SK-N-MC (cell line): ENCODE results near the gene PRKN.

Experiments used
- EZH2 ChIP-seq: fragments of 200-600 bp; sonication (generic); IDR thresholded peaks from one replicate; pipeline ENCODE4 v1.6.1; 2017; ENCODE audit warnings: antibody characterized with exemption
- FOXP2 ChIP-seq: optimal IDR thresholded peaks from 2 replicates; pipeline ENCODE3; 2011; ENCODE audit warnings: mild to moderate bottlenecking, moderate library complexity; ENCODE audit not compliant: insufficient read depth; ENCODE audit errors: extremely low read length, control extremely low read depth
- POLR2AphosphoS5 ChIP-seq: IDR thresholded peaks from 2 replicates; pipeline ENCODE4 v1.6.1; 2012; ENCODE audit warnings: mild to moderate bottlenecking, low read depth, low read length, borderline replicate concordance

DNA sequence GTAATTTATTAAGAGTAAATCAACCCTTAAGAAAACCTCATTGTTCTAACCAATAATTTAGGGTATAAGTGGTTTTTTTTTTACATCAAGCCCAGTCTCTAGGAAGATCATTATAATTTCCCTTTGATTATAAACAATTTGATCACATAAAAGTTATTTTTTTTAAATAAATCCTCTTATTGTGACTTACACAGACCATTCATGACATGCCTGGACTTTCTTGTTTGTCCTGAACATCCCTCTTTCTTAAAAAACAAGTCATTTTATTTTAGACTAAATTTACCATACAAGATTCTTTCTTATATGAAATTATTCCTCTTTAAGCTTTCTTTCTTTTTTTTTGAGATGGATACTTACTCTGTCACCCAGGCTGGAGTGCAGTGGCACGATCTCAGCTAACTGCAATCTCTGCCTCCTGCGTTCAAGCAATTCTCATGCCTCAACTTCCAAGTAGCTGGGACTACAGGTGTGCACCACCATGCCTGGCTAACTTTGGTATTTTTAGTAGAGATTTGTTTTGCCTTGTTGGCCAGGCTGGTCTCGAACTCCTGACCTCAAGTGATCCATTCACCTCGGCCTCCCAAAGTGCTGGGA, 1400.1 kb downstream of the PRKN start:
- TF ChIP-seq EZH2 (no peak), POLR2AphosphoS5 (no peak), FOXP2 (no peak)
